GM19372 (cell line): ENCODE measurements around the gene DNAAF8.

Source experiments
- ATAC-seq: cut with Tn5 transposase; IDR thresholded peaks from one replicate; pipeline ENCODE4 v1.9.1; 2021; ENCODE audit warnings: mild to moderate bottlenecking, low read depth, moderate library complexity; ENCODE audit not compliant: unreplicated experiment

The DNAAF8 gene

DNA sequence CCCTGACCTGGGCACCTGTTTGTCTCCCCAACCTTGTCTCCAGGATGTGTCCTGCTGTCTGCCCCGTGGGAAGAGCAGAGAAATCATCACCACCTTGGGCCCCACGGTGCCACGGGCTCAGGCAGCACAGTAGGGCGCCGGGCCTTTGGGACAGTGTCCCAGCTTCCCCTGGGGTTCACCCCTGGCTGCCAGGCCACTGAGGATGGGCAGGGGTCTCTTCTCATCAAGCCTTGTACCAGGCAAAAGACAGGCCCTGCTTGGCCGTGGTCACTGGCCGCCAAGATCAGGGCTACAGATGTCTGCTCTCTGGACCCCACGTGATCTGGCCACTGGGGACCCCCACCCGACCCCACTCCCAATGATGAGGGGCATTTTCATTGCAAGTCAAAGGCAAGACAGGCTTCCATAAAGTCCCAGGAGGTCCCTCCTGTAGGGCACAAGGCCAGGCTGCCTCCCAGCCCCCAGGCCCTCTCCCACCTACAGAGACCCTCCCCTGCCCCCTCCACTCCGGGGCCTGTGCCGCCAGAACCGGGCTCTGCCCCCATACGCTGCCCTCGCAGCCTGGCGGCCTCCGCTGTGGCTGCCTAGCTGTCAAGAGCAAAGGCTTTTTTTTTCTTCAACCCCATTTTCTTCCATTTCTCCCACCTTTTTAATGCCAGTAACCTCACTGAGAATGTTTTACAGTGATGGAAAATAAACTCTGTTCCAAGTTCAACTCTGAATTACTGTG, 14.5 kb downstream of the DNAAF8 start:
- ATAC-seq = no peak

DNA sequence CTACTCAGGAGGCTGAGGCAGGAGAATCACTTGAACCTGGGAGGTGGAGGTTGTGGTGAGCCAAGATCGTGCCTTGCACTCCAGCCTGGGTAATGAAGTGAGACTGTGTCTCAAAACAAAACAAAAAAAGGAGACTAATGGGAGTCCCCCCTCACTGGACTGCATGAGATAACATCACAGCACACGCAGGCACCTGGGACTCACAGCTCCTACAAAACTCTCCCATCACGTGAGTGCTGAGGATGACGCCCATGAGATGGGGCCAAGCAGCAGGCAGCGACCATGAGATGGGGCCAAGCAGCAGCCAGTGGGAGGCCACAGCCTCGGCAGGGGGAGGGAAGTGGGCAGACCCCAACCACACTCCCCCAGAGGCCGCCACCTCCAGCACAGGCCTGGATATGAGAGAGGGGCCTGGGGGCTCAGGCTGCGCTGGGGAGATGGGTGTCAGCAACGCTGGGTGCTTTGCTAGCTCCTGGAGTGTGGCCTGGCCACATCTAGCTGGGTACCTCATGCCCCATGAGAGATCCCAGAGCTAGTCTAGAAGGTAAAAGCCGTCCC, 15.4 kb downstream of the DNAAF8 start:
- no peak for ATAC-seq

DNA sequence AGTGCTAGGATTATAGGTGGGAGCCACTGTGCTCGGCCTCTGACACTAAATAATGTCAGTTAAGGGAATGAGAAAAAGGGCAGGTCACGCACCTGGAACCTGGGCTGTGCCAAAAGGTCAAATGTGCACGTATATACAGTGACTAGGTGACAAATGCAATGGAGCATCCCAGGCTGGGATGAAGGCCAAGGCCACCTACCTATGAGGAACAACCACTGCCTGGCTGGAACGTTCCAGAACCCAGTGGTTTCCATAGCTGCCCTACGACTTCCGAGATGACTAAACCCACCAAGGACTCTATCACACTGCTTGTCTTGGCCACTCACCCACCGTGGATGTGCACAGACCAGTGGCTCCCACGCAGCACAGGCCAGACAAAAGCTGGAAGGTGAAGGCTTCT, 16.6 kb downstream of the DNAAF8 start:
- ATAC-seq = no peak

DNA sequence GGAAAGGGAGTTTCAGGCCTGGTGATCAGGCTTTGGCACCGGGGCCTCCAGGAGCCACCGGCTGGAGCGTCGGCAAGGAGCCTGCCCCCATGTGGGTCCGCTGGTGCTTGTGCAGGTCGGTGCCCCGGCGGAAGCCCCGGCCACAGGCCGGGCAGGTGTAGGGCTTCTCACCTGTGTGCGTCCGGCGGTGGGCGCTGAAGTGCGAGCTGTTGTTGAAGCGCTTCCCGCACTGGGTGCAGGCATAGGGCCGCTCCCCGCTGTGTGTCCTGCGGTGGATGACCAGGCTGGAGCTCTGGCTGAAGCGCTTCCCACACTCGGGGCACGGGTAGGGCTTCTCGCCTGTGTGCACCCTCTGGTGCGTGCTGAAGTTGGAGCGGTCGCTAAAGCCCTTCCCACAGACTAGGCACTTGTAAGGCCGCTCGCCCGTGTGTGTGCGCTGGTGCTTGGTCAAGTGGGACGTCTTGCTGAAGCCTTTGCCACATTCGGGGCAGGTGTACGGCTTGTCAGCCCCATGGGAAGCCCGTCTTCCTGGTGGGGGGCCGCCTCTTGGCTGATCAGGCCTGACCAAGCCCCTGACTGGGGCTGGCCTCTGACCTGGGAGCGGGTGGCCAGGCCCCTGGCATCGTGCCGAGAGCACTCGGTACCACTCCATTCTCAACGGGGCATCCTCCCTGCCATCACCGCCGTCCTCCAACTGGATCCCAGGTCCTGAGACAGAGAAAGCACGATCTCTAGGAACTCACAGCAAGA, 18.2 kb downstream of the DNAAF8 start:
- no peak for ATAC-seq

DNA sequence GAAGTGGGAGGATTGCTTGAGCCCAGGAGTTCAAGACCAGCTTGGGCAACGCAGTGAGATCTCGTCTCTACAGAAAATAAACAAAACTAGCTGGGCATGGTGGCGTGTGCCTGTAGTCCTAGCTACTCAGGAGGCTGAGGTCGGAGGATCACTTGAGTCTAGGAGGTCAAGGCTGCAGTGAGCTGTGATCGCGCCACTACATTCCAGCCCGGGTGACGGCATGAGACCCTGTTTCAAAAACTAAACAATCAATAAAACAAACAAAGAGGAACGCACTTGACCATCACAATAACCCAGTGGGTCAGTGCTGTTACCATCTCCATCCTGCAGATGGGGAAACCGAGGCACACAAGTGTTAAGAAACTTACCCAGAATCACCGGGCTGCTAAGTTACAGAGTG, 18.9 kb downstream of the DNAAF8 start:
- no peak for ATAC-seq

DNA sequence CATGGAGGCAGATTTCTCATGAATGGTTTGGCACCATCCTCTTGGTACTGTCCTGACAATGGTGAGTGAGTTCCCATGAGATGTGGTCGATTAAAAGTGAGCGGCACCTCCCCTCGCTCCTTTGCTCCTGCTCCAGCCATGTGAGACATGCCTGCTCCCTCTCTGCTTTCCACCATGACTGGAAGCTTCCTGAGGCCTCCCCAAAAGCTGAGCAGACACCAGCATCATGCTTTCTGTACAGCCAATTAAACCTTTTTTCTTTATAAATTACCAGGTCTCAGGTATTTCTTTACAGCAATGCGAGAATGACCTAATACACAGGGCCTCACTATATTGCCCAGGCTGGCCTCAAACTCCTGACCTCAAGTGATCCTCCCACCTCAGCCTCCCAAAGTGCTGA, 20.5 kb downstream of the DNAAF8 start:
- ATAC-seq = no peak

DNA sequence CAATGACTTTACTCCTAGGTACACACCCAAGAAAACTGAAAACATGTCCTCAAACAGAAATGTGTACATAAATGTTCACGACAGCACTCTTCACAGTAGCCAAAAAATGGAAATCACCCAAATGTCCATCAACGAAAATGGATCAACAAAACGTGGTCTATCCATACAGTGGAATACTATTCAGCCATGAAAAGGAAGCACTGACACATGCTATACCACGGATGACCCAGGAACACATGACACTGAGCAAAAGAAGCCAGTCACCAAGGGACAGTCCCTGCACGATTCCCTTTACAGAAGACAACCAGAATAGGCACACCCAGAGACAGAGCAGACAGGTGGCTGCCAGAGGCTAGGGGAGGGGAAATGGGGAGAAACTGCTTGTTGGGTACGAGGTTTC, 21.4 kb downstream of the DNAAF8 start:
- no peak for ATAC-seq

DNA sequence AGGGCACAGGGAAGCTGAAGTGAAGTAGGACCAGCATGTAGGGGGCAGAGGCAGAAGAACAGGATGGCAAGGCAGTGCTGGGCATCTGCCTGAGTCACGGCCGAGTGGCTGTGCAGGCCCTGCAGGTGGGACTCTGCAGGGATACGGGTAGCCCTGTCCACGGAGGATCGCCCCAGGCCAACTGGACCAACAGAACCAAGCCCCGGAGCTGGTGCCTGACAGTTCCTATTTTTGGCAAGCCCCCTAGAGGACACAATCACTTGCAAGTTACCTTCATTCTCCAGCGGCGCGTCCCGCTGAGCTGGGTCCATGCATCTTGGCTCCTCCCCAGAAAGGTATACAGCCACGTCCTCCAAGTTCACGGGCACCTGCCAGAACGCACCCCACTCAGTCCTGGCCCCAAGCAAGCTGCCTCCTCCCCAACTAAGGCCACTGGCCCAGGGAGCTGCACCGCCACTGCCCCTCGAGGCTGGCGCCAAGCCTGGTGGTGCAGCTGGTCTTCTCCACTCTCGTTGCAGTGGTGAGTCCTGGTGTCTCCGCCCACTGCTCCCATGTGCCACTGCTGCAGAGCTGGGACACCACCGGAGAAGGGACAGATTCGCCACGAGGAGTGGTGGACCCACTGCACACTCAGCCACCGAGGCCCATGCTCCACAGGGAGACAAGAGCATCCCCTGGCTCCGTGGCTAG, 26.0 kb downstream of the DNAAF8 start:
- ATAC-seq = no peak

DNA sequence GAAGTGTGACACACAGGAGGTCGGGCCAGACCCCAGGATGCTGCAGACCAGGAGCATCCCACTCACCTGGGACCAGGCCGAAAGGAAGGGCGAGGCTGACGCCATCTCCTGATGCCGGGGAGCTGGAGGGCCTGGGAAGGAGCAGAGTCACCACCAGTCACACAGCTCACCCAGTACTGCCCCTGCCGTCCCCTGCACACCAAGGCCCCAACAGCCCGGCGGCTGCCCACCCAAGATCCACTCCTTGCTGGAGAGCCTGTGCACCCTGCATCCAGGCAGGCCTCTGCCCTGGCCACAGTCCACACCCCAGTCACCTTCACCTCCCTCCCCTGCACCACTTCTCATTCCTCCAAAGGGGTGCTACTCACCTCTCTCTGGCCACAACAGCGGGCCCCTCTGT, 27.9 kb downstream of the DNAAF8 start:
- ATAC-seq = no peak

DNA sequence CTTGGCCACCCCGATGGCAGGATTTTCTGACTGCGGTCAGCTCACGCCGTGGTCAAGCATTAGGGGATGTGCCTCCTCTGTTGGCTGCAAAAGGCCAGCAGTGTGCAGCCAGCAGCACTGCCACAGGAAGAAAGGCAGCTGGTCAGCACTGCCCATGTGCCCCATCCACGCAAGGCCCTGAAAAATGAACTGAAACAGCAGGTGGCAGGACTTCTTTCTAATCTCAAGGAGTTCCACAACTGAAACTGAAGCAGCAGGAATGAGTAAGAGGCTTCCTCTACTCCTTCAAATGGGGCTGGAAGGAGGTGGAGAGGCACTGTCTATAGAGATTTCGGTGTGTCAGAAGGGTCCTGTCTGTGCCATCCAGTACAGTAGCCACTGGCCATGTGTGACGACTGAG, 29.5 kb downstream of the DNAAF8 start:
- no peak for ATAC-seq

DNA sequence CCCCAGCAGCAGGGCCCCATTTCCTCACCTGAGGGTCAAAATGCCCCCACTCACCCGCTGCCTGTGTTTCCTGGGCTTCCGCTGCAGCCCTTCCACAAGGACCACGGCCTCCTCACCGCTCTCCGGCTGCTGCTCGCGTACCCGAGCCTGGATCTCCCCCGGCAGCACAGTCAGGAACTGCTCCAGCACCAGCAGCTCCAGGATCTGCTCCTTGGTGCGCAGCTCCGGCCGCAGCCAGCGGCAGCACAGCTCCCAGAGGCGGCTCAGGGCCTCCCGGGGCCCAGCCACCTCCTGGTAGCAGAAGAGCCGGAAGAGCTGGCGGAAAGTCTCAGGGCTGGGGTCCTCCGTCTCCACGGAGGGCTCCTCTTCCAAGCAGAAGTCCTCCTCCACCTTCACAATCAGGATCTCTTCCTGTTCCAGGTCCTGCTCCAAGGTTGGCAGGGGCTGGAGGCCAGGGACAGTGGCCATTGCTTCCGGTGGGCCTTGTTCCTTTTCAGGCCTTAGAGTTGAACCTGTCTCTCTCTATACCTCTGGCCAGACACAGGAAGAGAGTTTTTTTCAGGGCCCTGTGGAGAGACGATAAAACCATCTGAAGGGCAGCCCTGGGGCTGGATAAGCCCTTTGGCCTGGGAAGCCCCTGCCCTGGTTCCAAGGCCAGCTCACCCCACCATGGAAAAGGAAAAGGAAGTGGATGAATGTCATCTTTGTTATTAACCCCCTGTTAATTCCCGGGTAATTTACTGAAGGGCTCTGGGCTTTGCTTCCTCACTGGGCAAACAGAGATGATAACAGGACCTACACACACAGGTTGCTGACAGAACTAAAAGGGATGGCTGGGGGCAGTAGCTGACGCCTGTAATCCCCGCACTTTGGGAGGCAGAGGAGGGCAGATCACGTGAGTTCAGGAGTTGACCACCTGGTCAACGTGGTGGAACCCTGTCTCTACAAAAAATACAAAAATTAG, 31.5 kb downstream of the DNAAF8 start:
- ATAC-seq = no peak

DNA sequence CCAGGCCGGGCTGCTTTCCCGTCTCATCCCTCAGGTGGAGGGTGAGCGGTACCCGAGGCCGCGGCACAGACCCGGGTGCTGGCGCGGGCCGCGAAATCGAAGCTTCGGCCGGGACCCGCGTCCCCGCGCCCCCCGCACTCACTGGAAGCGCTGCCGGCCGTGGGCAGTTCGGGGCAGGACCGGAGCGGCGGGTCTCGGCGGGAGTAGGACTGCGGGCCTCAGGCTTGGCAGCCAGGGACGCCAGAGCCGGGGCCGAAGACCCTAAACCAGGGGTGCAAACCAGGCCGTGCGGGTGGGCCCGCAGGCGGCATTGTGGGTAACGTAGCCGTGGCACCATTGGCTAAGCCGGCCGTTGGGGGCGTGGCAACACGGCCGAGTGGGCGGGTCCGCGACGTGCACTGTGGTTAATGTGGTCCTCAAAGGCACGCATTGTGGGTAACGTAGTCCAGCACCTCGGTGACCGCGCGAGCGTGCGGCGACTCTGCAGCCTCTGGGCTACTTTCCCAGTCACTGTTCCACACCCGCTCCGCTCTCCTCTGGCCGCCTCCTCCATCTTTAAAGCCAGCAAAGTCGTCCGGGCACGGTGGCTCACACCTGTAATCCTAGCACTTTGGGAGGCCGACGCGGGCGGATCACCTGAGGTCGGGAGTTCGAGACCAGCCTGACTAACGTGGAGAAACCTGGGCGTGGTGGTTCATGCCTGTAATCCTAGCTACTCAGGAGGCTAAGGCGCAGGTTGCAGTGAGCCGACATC, 32.7 kb downstream of the DNAAF8 start, which contains the start of gene ZNF500:
ZNF500 (minus strand) TSS at position 288 of the 754 bp plus-strand sequence. CDS start 1,184 bp downstream, outside the sequence.
- ATAC-seq = peak; percentile 78

DNA sequence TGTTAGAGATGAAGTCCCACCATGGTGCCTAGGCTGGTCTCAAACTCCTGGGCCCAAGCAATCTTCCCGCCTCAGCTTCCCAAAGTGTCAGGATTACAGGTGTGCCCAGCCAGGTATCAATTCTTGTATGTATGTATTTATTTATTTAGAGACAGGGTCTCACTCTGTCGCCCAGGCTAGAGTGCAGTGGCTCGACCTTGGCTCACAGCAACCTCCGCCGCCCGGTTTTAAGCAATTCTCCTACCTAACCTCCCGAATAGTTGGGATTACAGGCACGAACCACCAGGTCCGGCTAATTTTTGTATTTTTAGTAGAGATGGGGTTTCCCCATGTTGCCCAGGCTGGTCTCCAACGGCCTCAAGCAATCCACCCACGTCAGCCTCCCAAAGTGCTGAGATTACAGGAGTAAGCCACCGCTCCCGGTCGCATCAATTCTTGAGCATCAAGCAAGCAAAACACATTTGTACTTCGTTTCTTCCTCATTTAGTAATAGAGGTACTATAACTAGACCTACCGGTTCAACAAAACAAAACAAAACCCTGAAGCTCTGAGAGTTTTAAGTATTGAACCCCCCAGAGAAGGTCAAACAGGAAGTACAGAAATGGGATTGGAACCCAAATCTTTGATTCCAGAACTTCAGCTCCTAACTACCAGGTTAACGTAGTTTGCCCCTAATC, 33.7 kb downstream of the DNAAF8 start:
- peak; percentile 2 for ATAC-seq

DNA sequence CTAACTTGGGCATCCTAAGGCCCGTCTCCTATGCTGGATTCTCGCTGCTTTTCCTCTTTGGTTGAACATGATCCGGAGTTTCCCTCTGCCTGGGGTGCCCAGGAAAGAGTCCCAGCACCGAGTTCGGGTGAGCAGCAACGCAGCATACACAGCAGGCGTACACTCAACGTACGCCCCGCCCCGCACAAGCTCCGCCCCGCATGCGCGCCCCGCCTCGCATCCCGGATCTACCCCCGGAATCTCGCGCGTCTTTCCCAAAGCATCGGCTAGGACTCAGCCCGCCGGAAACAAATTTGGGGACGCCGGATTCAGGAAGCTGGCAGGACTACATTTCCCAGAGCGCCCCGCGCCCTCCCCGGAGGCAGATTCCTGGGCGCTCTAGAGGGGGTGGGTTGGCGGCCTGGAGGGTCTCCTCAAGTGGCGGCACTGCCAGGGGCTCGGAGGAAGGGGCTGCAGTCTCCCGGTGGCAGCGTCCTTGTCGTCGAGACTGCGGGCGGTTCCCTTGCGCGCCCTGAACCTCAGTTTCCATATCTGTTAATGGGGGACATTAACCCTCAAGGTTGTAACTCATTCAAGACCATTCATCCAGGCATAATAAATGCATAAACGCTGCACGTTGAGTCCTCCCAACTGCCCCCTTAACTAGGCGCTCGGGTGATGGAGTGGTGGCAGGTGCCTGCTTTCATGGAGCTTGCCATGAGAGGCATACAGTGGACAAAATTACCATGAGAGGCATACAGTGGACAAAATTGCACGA, 34.4 kb downstream of the DNAAF8 start:
- peak; percentile 59 for ATAC-seq

DNA sequence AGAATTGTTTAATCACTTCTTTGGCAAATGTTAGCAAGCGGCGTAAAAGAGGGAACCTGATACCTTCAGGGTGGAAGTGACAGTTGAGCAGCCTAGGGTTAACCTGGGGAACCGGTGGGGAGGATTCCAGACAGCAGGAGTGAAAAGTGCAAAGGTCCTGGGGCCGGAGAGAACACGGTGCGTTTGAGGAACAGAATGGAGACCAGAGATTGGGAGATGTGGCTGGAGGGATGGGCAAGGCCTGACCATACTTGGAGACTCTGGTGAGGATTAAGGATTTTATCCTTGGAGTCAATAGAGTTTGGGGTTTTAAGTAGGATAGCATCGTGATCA, 34.9 kb downstream of the DNAAF8 start:
- ATAC-seq = no peak

DNA sequence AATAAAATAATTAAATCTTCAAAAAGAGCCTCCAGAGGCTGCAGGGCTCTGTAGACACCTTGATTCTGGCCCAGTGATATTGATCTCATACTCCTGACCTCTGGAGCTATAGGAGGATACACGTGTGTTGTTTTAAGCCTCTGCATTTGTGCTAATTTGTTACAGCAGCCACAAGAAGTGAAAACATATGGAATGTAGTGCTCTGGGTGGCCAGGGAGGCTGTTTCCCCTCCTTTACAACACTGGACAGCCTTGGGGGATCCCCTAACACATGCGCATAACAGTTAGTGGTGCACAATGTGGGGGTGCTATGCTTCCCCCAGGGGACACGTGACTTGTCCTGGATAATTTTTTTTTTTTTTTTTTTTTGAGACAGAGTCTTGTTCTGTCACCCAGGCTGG, 37.3 kb downstream of the DNAAF8 start:
- ATAC-seq = no peak

DNA sequence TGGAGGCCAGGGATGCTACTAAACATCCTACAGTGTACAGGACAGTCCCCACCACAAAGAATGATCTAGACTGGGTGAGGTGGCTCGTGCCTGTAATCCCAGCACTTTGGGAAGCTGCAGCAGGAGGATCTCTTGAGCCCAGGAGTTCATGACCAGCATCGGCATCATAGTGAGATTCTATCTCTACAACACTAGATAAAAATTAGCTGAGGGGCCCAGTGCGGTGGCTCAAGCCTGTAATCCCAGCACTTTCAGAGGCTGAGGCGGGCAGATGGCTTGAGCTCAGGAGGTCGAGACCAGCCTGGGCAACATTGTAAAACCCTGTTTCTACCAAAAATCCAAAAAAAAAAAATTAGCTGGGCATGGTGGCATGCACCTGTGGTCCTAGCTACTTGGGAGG, 38.0 kb downstream of the DNAAF8 start:
- no peak for ATAC-seq

DNA sequence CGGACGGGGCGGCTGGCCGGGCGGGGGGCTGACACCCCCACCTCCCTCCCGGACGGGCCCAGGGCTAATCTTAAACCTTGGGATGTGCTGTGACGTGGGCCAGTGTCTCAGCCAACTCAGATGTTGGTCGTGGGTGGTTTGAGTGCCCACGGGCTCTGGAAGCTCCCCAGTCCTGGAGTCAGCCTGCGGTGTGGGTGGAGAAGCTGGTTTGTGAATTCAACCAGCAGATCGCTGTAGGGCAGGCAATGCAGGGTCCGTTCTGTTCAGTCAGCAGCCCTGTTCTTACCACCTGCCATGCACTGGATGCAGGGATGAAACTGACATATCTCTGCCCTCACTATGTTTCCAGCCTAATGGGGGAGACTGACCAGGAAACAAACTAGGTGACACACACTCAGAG, 40.7 kb downstream of the DNAAF8 start:
- ATAC-seq = no peak
